ENCODE data around the gene CALR3.

GRCh38 chr19:16446108-16446723 is 49.8 kb downstream of the CALR3 start:
- TF ChIP-seq CTCF (IDR thresholded peaks at IDR 0.05; ENCODE audit: low read depth, low read length, poor library complexity, severe bottlenecking) (no peak), EZH2phosphoT487 (IDR thresholded peaks at IDR 0.05; ENCODE audit: borderline replicate concordance, low read length) (no peak)
